ENCODE data around the gene GASK1B. TPM values are rescaled to one million over a fixed set of nuclear protein-coding genes. Genes with fewer than 3 reads are reported as not detected.

Gene GASK1B
- total RNA-seq, 2 experiments from 2014 or later = 0.25 to 5.1 TPM

DNA sequence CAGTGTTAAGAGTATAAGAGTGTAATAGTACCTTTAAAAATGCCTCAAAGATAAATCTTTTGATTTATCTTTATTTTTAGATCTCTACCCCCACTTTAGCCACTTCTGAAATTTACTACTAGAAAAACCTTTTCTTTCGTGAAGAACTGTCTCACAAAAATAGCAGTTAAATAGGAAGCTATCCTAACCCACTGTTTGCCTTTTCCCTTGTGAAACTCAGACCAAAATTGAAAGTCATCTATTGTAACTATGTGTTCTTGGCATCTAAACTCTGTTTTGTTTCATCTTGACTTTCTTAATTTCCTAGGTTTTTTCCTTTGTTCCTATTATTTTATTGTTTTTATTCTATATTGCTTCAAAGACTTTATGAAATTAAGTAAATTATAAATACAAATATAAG is 29.7 kb upstream of the GASK1B start:
- H3K4me2 ChIP-seq (ENCODE audit: low read length) = no peak overlapping the region
- ChIA-PET CTCF (ENCODE audit: unreplicated experiment) (no interaction called here), POLR2A (interaction anchor here (0.7 kb wide), 2 partner anchors 13 to 62 kb away, joined by 3 read pairs; no protein-coding TSS in a partner anchor)
- BruUV-seq (replicated peaks) = no TSS peak
- H3K79me2 ChIP-seq (ENCODE audit: insufficient read depth, low read depth, low read length) = no peaks in the 10 kb centered on the region
- TF ChIP-seq, protein P1, sequence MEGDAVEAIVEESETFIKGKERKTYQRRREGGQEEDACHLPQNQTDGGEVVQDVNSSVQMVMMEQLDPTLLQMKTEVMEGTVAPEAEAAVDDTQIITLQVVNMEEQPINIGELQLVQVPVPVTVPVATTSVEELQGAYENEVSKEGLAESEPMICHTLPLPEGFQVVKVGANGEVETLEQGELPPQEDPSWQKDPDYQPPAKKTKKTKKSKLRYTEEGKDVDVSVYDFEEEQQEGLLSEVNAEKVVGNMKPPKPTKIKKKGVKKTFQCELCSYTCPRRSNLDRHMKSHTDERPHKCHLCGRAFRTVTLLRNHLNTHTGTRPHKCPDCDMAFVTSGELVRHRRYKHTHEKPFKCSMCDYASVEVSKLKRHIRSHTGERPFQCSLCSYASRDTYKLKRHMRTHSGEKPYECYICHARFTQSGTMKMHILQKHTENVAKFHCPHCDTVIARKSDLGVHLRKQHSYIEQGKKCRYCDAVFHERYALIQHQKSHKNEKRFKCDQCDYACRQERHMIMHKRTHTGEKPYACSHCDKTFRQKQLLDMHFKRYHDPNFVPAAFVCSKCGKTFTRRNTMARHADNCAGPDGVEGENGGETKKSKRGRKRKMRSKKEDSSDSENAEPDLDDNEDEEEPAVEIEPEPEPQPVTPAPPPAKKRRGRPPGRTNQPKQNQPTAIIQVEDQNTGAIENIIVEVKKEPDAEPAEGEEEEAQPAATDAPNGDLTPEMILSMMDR (conservative IDR thresholded peaks at IDR 0.05; ENCODE audit: low read length) = no peak
- no peak for TF ChIP-seq EZH2phosphoT487 (IDR thresholded peaks at IDR 0.05; ENCODE audit: borderline replicate concordance, low read depth, low read length)
- no peak overlapping the region for H3K27ac ChIP-seq (ENCODE audit: low read depth, low read length, poor library complexity, severe bottlenecking)
- H3K4me1 ChIP-seq (ENCODE audit: insufficient read depth, low read length, poor library complexity, severe bottlenecking) = no peaks in the 10 kb centered on the region
- no peaks in the 10 kb centered on the region for H4K20me1 ChIP-seq (ENCODE audit: insufficient read depth, low read length)
- H2AFZ ChIP-seq (ENCODE audit: low read length) = no peak overlapping the region
- H3K36me3 ChIP-seq (ENCODE audit: insufficient read depth, low read length) = no peaks in the 10 kb centered on the region
- no peaks in the 10 kb centered on the region for H3K9me2 ChIP-seq (ENCODE audit: insufficient read depth, low read length)
- H3K4me3 ChIP-seq (ENCODE audit: low read depth, low read length, poor library complexity, severe bottlenecking) = no peak overlapping the region
- intact Hi-C loops (cut with micrococcal nuclease; ENCODE audit: unreplicated experiment) = no loop called here
- no peak for DNase-seq (ENCODE audit: low spot score)
- no peaks in the 10 kb centered on the region for H3K9me3 ChIP-seq (ENCODE audit: low read length)

- POLR2A ChIA-PET = interaction anchor here (0.7 kb wide), 2 partner anchors 10 to 62 kb away, joined by 3 read pairs; no protein-coding TSS in a partner anchor
- Histone ChIP-seq H3K36me3 (ENCODE audit: insufficient read depth, low read length) (no peaks in the 10 kb centered on the region), H3K4me2 (ENCODE audit: low read length) (no peak overlapping the region), H3K9me2 (ENCODE audit: insufficient read depth, low read length) (no peaks in the 10 kb centered on the region), H3K9me3 (ENCODE audit: low read length) (no peaks in the 10 kb centered on the region), H2AFZ (ENCODE audit: low read length) (no peak overlapping the region), H3K4me1 (ENCODE audit: insufficient read depth, low read length, poor library complexity, severe bottlenecking) (no peaks in the 10 kb centered on the region), H4K20me1 (ENCODE audit: insufficient read depth, low read length) (no peaks in the 10 kb centered on the region), H3K27ac (ENCODE audit: low read depth, low read length, poor library complexity, severe bottlenecking) (no peak overlapping the region), H3K79me2 (ENCODE audit: insufficient read depth, low read depth, low read length) (no peaks in the 10 kb centered on the region), H3K4me3 (ENCODE audit: low read depth, low read length, poor library complexity, severe bottlenecking) (no peak overlapping the region)
- intact Hi-C loops (cut with micrococcal nuclease; ENCODE audit: unreplicated experiment) = no loop called here
- BruUV-seq (replicated peaks) = no TSS peak
- CTCF ChIA-PET (ENCODE audit: unreplicated experiment) = no interaction called here
- no peak for TF ChIP-seq EZH2phosphoT487 (IDR thresholded peaks at IDR 0.05; ENCODE audit: borderline replicate concordance, low read depth, low read length)
- TF ChIP-seq, protein P1 (conservative IDR thresholded peaks at IDR 0.05; ENCODE audit: low read length) = no peak
- no peak for DNase-seq (ENCODE audit: low spot score)
These were observed 29.1 kb upstream of the GASK1B start for GRCh38 chr4:158201876-158202275.

GRCh38 chr4:158201322-158201721 is 28.5 kb upstream of the GASK1B start:
- no peak for DNase-seq (ENCODE audit: low spot score)
- POLR2A ChIA-PET = interaction anchor here (0.7 kb wide), 1 partner anchor 11 kb away, joined by 3 read pairs; no protein-coding TSS in a partner anchor
- Histone ChIP-seq H2AFZ (ENCODE audit: low read length) (no peak overlapping the region), H3K36me3 (ENCODE audit: insufficient read depth, low read length) (no peaks in the 10 kb centered on the region), H3K4me2 (ENCODE audit: low read length) (no peak overlapping the region), H3K9me2 (ENCODE audit: insufficient read depth, low read length) (no peaks in the 10 kb centered on the region), H3K9me3 (ENCODE audit: low read length) (no peaks in the 10 kb centered on the region), H3K4me3 (ENCODE audit: low read depth, low read length, poor library complexity, severe bottlenecking) (no peak overlapping the region), H3K79me2 (ENCODE audit: insufficient read depth, low read depth, low read length) (no peaks in the 10 kb centered on the region), H3K4me1 (ENCODE audit: insufficient read depth, low read length, poor library complexity, severe bottlenecking) (no peaks in the 10 kb centered on the region), H3K27ac (ENCODE audit: low read depth, low read length, poor library complexity, severe bottlenecking) (no peak overlapping the region), H4K20me1 (ENCODE audit: insufficient read depth, low read length) (no peaks in the 10 kb centered on the region)
- TF ChIP-seq EZH2phosphoT487 (IDR thresholded peaks at IDR 0.05; ENCODE audit: borderline replicate concordance, low read depth, low read length) = no peak
- TF ChIP-seq, protein P1 (conservative IDR thresholded peaks at IDR 0.05; ENCODE audit: low read length) = no peak
- CTCF ChIA-PET (ENCODE audit: unreplicated experiment) = no interaction called here
- no TSS peak for BruUV-seq (replicated peaks)
- intact Hi-C loops (cut with micrococcal nuclease; ENCODE audit: unreplicated experiment) = no loop called here
